ENCODE data around the gene BBS9. TPM values are rescaled to one million over a fixed set of nuclear protein-coding genes. Genes with fewer than 3 reads are reported as not detected.

The BBS9 gene
- total RNA-seq, 1 donor from 2014 or later = 40.5 TPM

DNA sequence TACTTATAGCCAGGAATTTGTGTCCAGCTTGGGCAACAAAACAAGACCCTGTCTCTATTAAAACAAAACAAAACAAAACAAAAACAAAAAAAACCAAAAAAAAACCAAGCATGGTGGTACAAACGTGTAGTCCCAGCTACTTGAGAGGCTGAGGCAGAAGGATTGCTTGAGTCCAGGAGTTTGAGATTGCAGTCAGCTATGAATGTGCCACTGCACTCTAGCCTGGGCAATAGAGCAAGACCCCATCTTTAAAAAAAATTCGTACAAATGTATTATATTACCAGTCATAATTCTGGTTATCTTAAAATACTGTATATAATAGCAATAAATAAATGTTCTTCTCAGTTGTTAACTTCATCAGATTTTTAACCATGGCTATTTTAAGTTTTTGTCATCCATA is 2.3 kb upstream of the BBS9 start:
- DNase-seq = no peak

GRCh38 chr7:33128631-33128989 is 754 bp upstream of the BBS9 start:
- no peak for DNase-seq

DNA sequence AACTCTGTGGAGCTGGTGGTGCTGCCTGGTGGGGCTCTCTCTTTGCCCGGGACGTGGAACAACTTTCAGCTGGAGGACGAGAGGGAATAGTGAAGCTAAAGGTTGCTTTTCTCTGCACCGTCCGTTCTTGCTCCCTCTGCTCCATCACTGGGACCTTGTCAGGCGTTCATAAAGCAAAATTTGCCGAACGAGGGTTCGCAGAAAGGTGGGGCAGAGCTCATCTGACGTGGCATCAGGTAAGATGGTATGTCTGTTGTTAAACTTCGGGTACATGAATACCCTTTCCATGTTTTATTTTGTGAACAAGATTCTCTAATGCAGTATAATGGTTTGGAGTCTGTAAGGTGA is 416 bp downstream of the BBS9 start:
- DNase-seq = peak; percentile 54

- DNase-seq = no peak
Measured at GRCh38 chr7:33130184-33130583, 820 bp downstream of the BBS9 start.

GRCh38 chr7:33137103-33137502 is 7.7 kb downstream of the BBS9 start:
- DNase-seq = no peak

GRCh38 chr7:33142585-33142984 is 13.2 kb downstream of the BBS9 start:
- no peak for DNase-seq

DNA sequence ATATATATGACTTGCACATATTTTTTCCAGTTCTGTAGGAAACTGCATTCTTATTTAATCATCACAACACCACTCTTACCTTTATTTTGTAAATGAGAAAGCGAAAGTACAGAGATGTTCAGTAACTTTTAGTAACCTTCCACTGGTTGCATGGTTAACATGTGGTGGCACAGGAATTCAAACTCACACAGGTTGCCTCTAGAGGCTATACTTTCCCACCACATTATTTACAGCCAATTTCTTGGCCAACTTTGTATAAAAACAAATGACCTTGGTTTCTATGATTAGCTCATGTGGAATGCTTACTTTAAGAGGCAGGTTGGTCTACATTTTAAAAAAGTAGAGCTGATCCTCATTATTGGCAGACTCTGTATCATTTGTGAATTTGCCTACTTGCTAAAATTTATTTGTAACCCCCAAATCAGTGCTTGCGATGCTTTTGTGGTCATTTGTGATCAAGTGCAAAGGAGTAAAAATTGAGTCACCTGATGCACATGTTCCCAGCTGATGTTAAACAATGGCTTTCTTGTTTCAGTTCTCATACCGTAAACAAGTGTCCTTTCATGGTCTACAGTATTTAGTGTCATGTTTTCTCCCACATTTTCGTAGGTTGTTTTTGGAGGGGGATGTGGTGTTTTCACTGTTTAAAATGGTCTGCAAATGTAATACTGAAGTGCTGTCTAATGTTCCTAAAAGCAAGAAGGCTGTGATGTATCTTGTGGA is 14.8 kb downstream of the BBS9 start:
- DNase-seq = no peak

- no peak for DNase-seq
Measured at GRCh38 chr7:33145156-33145555, 15.8 kb downstream of the BBS9 start.

DNA sequence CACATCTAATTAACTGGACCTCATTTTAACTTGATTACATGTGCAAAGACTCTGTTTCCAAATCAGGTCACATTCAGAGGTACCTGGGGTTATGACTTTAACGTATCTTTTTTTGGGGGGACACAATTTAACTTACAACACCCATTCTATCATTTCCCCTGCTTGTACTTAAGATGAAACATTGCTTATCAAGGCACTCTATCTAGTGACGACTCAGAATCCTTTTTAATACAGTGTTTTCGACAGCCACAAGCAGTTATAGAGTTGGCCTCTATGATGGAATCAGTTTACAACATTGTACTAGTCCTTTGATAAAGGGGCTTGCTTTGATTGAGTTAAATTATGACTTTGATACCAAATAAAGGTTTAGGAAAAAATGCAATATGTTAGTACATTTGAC is 22.7 kb downstream of the BBS9 start:
- DNase-seq = no peak

DNA sequence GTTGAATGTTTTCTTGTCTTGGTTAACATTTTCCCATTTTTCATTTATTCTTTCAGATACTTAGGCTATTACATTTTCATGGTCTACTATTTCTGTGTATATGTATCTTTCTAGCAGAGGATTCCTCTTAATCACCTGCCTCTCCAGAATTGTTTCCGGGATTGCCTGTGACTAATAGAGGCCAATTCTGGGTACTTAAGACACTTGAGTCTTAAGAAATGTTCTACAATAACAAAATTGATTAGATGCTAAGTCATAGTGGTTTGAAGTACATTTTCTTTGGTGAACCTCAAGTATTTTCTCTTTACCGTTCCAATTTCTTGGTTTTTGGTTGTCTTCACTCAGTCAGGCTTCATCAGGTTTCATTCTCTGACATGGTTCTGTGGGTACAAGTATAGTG is 26.4 kb downstream of the BBS9 start:
- no peak for DNase-seq

DNA sequence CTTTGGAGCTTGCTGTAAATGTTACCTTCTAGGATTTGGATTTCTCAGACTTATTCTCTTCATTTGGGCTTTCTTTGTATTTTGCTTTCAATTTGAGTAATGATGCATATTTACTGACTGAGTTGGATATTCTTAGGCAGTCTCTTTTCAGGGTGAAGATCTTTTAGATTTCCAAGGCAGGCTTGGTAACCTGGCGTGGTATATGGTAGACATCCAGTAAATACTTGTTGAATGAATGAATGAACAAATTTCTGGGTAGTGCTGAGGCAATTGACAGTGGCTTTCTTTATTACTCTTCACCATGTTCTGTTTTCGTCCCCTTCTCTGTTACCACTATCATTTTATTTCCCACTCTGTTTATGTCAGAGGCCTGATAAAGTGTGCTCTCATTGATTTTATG is 27.1 kb downstream of the BBS9 start:
- DNase-seq = no peak

- peak; percentile 12 for DNase-seq
Measured at GRCh38 chr7:33157311-33157710, 27.9 kb downstream of the BBS9 start.

GRCh38 chr7:33157781-33158180 is 28.4 kb downstream of the BBS9 start:
- DNase-seq = peak; percentile 58

GRCh38 chr7:33177876-33178275 is 48.5 kb downstream of the BBS9 start:
- no peak for DNase-seq

DNA sequence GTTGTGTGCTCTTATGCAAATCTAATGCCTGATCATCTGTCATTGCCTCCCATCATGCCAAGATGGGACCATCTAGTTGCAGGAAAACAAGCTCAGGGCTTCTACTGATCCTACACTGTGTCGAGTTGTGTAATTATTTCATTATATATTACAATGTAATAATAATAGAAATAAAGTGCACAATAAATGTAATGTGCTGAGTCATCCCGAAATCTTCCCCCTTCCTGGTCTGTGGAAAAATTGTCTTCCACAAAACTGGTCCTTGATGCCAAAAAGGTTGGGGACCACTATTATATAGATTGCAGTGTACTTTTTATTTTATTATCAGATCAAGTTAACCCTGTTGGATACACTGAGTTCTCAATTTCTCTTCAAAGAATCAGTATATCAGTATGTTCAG is 50.2 kb downstream of the BBS9 start:
- no peak for DNase-seq

- no peak for DNase-seq
Measured at GRCh38 chr7:33183504-33183903, 54.1 kb downstream of the BBS9 start.

GRCh38 chr7:33184828-33185227 is 55.5 kb downstream of the BBS9 start:
- no peak for DNase-seq

DNA sequence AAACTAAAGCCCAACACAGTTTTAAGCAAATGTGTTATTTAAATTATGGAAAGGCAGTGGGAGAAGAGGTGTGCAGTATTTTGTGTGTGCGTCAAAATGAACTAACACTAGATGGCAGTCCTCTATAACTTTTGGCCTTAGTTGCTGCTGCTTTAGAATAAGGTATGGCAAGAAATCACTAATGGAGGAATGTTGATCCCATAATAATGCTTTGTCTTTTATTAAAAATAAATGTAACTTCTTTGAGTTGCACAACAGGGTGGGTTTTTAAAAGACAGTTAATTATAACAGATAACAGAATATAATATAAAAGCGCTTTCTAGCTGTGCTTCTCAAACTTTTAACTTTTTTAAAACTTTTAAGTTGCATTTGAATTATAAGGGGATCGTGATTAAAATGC is 56.4 kb downstream of the BBS9 start:
- DNase-seq = peak; percentile 14

DNA sequence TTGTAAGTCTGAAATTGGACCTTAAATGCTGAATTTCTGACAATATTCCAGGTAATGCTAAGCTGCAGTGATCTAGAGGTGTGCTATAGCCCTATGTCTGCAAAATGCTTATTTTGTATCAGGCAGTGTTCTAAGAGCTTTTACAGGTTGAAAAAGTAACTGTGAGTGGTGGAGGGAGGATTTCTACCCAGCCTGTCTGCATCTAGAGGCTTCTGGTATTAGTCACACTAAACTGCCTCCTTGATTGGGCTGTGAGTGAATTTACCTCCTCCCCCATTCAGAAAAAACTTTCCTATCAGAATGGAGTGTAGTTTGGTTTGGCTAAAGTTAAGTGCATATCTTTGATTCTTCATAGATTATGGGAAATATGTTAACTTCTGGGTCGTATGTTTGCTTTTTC is 56.8 kb downstream of the BBS9 start:
- DNase-seq = no peak

GRCh38 chr7:33190688-33191304 is 61.4 kb downstream of the BBS9 start:
- no peak for DNase-seq

- no peak for DNase-seq
Measured at GRCh38 chr7:33191340-33191739, 62.0 kb downstream of the BBS9 start.

GRCh38 chr7:33192695-33193291 is 63.4 kb downstream of the BBS9 start:
- no peak for DNase-seq

- DNase-seq = no peak
Measured at GRCh38 chr7:33193308-33193864, 64.0 kb downstream of the BBS9 start.

- no peak for DNase-seq
Measured at GRCh38 chr7:33195264-33195663, 65.9 kb downstream of the BBS9 start.

Data from skin of body (tissue), 2 donors.